CD4-positive, alpha-beta T cell (primary cell): Measurements from ENCODE around the gene IL4I1. TPM values are rescaled to one million over a fixed set of nuclear protein-coding genes. Genes with fewer than 3 reads are reported as not detected.

Experiments
- ATAC-seq: fragments of 200-7000 bp; cut with Tn5 transposase; one replicate; pipeline ENCODE4 v1.10.0; 2022; ENCODE audit warnings: mild to moderate bottlenecking; ENCODE audit not compliant: poor library complexity
- CTCF ChIA-PET: fragments of 350-600 bp; sonication (Branson Sonifier 250); formaldehyde crosslinking; loops from one replicate; lab custom pipeline; 2021; ENCODE audit warnings: antibody characterized with exemption, inconsistent platforms; lab: Charles Lee
- POLR2A ChIA-PET: fragments of 350-600 bp; sonication (Branson Sonifier 250); formaldehyde crosslinking; loops from one replicate; lab custom pipeline; 2021; ENCODE audit warnings: antibody characterized with exemption, inconsistent platforms; lab: Charles Lee
- DNase-seq, 14 experiments: peaks; one replicate each; pipeline ENCODE4 v3.0.0-alpha.2; 2013 to 2020; ENCODE audit warnings: mixed read lengths in 2 of 14
- H3K27ac ChIP-seq, 2 donors: one replicate each; pipeline versions ENCODE4 v1.5.1 to v1.7.0; 2013; ENCODE audit warnings: low read length in 2 of 2, low read depth in 1 of 2, mild to moderate bottlenecking in 1 of 2
- H3K27me3 ChIP-seq, 2 experiments: 1 replicate in 1 of 2; 2 replicates in 1 of 2; pipeline versions ENCODE4 v1.6.1 to v1.7.0; 2013; ENCODE audit warnings: low read length in 2 of 2, control low read depth in 1 of 2, mild to moderate bottlenecking in 1 of 2, moderate library complexity in 1 of 2; ENCODE audit not compliant: insufficient read depth in 2 of 2, control insufficient read depth in 1 of 2
- H3K36me3 ChIP-seq: one replicate; pipeline ENCODE4 v1.6.1; 2013; ENCODE audit warnings: low read length, control low read depth; ENCODE audit not compliant: insufficient read depth
- H3K4me1 ChIP-seq: one replicate; pipeline ENCODE4 v1.6.1; 2013; ENCODE audit warnings: low read length, control low read depth; ENCODE audit not compliant: insufficient read depth
- H3K4me3 ChIP-seq: one replicate; pipeline ENCODE4 v1.5.1; 2013; ENCODE audit warnings: mild to moderate bottlenecking, low read length, moderate library complexity
- H3K9me3 ChIP-seq, 2 experiments: 1 replicate in 1 of 2; 2 replicates in 1 of 2; pipeline versions ENCODE4 v1.6.1 to v1.7.0; 2013; ENCODE audit warnings: low read length in 2 of 2, mild to moderate bottlenecking in 2 of 2, control low read depth in 1 of 2, moderate library complexity in 1 of 2; ENCODE audit not compliant: control insufficient read depth in 1 of 2, insufficient read depth in 1 of 2
- H3K27ac Mint-ChIP-seq: one replicate; pipeline ENCODE4 v1.8.0; 2020; ENCODE audit warnings: mixed read lengths
- H3K27me3 Mint-ChIP-seq: one replicate; pipeline ENCODE4 v1.8.0; 2021; ENCODE audit warnings: mixed read lengths
- H3K36me3 Mint-ChIP-seq: one replicate; pipeline ENCODE4 v1.8.0; 2021; ENCODE audit warnings: low read depth, mixed read lengths
- H3K4me1 Mint-ChIP-seq: one replicate; pipeline ENCODE4 v1.8.0; 2021; ENCODE audit warnings: low read depth, mixed read lengths
- H3K4me3 Mint-ChIP-seq: one replicate; pipeline ENCODE4 v1.8.0; 2020; ENCODE audit warnings: mild to moderate bottlenecking, mixed read lengths
- H3K9me3 Mint-ChIP-seq: one replicate; pipeline ENCODE4 v1.8.0; 2020; ENCODE audit warnings: mixed read lengths
- CTCF ChIP-seq: fragments of 200-600 bp; IDR thresholded peaks from one replicate; pipeline ENCODE4 v1.8.0; 2022; ENCODE audit warnings: antibody characterized with exemption, mild to moderate bottlenecking
- intact Hi-C, 2 experiments: fragments of 100-400 bp; cut with DNase I in 1 of 2; cut with micrococcal nuclease in 1 of 2; formaldehyde crosslinking; loops; one replicate each; pipeline versions ENCODE4 v1.15.1 to v1.9.0; 2023 to 2025; cut with DNase I, micrococcal nuclease
- total RNA-seq, 174 experiments: library from RNA in 2 of 174; stranded (reverse) in 2 of 174; gene quantifications; one replicate each; pipeline ENCODE4 v1.2.3 and lab custom pipeline; 2021 to 2026

IL4I1 gene
- total RNA-seq, 2 experiments from 2014 or later = 4.7 to 5.4 TPM

- TF ChIP-seq CTCF = no peak
- H3K9me3 ChIP-seq = no peaks in the 10 kb centered on the region
- H3K27me3 Mint-ChIP-seq = no peaks in the 10 kb centered on the region
- peaks cover 66% of the 10 kb centered on the region for H3K36me3 ChIP-seq
- peak overlapping the region; percentile 87 for H3K27ac Mint-ChIP-seq
- ATAC-seq = peak; percentile 54
- peaks cover 29% of the 10 kb centered on the region for H3K4me1 Mint-ChIP-seq
- intact Hi-C loops = no loop called here
- peaks cover 19% of the 10 kb centered on the region for H3K4me1 ChIP-seq
- H3K9me3 Mint-ChIP-seq = no peaks in the 10 kb centered on the region
- POLR2A ChIA-PET = interaction anchor here (1.4 kb wide), 1 partner anchor 17 kb away, joined by 8 read pairs; the partner anchor contains the start of genes ATF5 and NUP62
- peak overlapping the region; percentile 45 to 61 for H3K27ac ChIP-seq
- no peaks in the 10 kb centered on the region for H3K27me3 ChIP-seq
- peak in 3 of 14 experiments; percentile 34 to 73 (median 68) for DNase-seq
- H3K4me3 ChIP-seq = no peak overlapping the region
- CTCF ChIA-PET = interaction anchor here (0.9 to 1.2 kb wide), 3 partner anchors 11 to 26 kb away, joined by 3 to 4 read pairs (median 3); no protein-coding TSS in a partner anchor
- H3K4me3 Mint-ChIP-seq = no peak overlapping the region
- H3K36me3 Mint-ChIP-seq = peaks cover 66% of the 10 kb centered on the region
Measured at GRCh38 chr19:49911381-49912145, 14.9 kb upstream of the IL4I1 start.

- ChIA-PET POLR2A (no interaction called here), CTCF (no interaction called here)
- peaks cover 19% of the 10 kb centered on the region for H3K4me1 ChIP-seq
- DNase-seq = no peak
- no peak overlapping the region for H3K4me3 ChIP-seq
- Mint-ChIP-seq H3K27ac (no peak overlapping the region), H3K4me1 (peaks cover 26% of the 10 kb centered on the region), H3K27me3 (no peaks in the 10 kb centered on the region), H3K36me3 (peaks cover 60% of the 10 kb centered on the region), H3K4me3 (no peak overlapping the region), H3K9me3 (no peaks in the 10 kb centered on the region)
- intact Hi-C loops = no loop called here
- no peak for TF ChIP-seq CTCF
- H3K27ac ChIP-seq = no peak overlapping the region
- H3K36me3 ChIP-seq = peaks cover 59% of the 10 kb centered on the region
- H3K27me3 ChIP-seq = no peaks in the 10 kb centered on the region
- no peaks in the 10 kb centered on the region for H3K9me3 ChIP-seq
- no peak for ATAC-seq
Measured at GRCh38 chr19:49910179-49910578, 13.5 kb upstream of the IL4I1 start.

GRCh38 chr19:49908480-49909420, 12.1 kb upstream of the IL4I1 start:
- Histone ChIP-seq H3K27ac (no peak overlapping the region), H3K4me1 (peaks cover 19% of the 10 kb centered on the region), H3K27me3 (no peaks in the 10 kb centered on the region), H3K4me3 (no peak overlapping the region), H3K9me3 (no peaks in the 10 kb centered on the region), H3K36me3 (peaks cover 48% of the 10 kb centered on the region)
- no peak for ATAC-seq
- no peak for TF ChIP-seq CTCF
- Mint-ChIP-seq H3K36me3 (peaks cover 49% of the 10 kb centered on the region), H3K9me3 (no peaks in the 10 kb centered on the region), H3K4me3 (no peak overlapping the region), H3K4me1 (peaks cover 23% of the 10 kb centered on the region), H3K27me3 (no peaks in the 10 kb centered on the region), H3K27ac (no peak overlapping the region)
- ChIA-PET CTCF (no interaction called here), POLR2A (no interaction called here)
- intact Hi-C loops = no loop called here
- no peak for DNase-seq
